ENCODE measurements around the gene RPA3.
A peak's percentile ranks its signal among the peaks of the same experiment; 100 is the strongest.

The RPA3 gene

DNA sequence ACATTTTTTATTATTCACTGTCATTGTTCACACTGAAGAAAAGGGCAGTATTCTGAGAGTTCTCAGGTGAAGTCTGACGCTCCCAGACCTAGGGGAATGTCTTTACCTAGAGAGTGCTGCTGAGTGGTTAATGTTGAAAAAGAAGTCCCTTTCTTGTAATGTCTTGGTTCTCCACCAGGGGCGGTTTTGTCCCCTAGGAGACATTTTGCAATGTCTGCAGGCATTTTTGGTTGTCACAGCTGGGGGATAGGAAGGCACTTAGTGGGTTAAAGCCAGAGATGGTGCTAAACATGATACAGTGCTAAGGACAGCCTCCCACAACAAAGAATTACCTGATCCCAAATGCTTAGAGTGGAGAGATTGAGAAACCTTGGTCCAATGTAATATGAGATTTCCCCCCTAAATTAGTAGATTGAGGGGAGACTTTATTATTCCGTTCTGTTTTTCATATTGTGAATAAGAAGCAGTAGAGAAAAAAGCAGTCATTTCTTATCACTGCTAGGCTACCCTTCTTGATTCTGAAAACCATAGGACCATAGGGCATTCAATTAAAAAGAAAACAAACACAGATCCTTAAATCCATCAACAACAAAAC is 64.7 kb downstream of the RPA3 start:
- DNase-seq (ENCODE audit: low spot score) = no peak

- no peak for DNase-seq (ENCODE audit: low spot score)
Measured at GRCh38 chr7:7652798-7653540, 65.4 kb downstream of the RPA3 start.

DNA sequence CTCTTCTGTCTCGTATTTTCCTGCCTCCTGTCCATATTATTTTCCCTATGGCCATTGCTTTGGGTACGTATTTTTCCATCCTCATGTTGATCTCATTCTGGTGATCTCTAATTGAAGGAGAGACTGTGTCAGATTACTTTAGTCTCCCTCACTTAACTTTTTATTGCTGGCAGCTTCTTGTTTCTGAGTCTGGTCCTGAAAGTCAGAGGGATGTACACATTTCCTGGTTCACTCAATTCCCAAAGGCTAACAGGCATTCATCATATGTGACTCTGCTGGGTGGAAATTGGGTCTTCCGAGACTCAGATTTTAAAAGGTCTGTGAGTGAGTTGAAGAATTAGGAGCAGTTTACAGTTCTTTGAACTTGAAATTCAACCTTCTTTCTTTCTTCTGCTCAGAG is 66.9 kb downstream of the RPA3 start:
- no peak for DNase-seq (ENCODE audit: low spot score)

DNA sequence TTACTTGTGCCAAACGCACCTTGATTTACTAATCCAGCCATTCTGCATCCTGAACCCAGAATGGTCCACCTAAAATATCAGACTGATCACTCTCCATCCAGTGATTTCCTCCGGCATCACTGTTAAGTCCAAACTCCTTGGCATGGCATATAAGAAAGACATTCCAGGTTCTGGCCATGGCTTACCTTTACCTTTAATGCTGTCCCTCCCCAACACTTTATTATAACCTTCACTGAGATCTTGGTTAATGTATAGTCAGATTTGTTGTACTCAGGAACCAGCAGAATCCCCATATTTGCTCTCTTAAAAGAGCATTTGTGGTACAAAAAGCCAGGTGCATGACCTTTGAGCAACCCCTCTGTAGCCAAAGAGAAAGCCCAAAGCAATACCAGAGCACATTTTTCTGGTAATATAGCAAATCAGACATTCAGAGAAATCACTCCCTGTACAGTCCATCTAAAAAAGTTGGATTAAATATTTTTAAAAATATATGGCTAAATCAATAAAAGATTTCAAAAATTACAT is 67.7 kb downstream of the RPA3 start:
- no peak for DNase-seq (ENCODE audit: low spot score)

GRCh38 chr7:7647495-7648036 is 70.8 kb downstream of the RPA3 start:
- no peak for DNase-seq (ENCODE audit: low spot score)

DNA sequence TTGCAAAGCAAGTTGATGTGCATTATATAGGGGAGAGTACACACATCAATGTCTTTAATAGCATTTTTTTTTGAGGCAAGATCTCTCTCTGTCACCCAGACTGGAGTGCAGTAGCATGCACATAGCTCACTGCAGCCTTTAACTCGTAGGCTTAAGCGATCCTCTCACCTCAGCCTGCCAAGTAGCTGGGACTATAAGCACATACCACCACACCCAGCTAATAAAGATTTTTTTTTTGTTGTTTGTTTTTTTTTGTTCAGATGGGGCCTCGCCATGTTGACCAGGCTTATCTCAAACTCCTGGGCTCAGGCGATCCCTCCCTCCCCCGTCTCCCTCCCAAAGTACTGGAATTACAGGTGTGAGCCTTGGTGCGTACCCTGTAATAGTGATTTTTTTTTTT is 76.3 kb downstream of the RPA3 start:
- no peak for DNase-seq (ENCODE audit: low spot score)

DNA sequence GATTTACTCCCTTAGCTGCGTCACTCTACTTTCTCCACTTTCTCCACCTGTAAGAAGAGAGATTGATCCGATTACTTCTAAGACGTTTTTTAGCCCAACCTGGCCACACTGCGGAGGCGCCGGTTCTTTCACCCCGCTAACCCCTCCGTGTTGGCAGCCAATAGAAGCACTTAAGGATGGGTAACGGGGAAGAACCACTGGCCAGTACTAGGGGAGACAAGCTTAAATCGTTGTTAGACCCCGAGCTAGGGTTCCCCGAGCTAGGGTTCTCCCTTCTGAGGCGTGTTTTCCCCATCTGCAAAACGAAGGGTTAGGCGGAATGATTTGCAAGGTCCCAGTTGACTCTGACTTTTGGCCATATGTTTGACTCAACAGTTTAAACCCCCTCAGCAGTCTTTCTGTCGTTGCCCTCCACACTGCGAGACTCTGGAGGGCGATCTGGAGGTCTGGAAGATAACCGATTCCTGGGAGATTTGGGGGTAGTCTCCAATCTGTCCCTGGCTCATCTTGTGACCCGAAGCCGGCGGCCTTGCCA is 77.2 kb downstream of the RPA3 start:
- DNase-seq (ENCODE audit: low spot score) = no peak

DNA sequence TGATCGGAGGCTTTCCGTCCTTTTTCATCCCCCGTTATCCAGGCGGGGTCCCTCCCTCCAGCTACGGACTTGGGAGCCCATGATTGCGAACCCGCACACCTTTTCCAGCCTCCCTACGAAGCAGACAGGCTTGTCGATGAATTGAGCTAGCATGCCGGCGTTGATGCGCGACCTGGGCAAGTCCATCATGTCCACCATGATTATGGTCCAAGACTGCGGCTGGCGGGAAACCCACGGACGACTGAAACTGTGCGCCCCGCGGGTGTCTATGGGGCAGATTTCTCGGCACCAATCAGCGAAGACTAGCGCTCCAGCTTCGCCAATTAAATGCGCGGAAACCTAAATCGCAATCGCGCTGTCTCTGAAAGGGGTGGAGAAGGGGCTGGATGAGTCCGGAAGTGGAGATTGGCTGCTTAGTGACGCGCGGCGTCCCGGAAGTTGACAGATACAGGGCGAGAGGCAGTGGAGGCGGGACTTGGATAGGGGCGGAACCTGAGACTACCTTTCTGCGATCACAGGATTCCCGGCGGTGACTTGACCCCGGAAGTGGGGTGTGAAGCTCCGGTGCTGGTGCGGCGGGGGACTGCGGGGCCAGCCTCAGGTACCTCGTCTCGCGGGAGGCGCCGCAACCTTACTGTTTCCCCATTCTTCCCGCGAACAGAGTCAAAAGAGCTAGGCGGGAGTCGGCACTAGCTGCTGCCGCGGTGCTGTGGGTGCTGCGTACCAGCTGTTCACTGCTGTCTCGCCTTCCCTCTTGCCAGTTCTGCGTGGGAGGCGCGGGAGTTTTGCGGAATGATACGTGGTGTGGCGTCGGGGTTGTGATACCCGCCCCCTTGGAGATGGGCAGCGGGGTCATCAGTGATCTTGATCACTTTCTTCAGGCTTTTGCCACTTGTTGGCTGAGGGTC is 77.9 kb downstream of the RPA3 start, which contains the start of gene UMAD1:
TSS of gene UMAD1 (plus strand) at position 532 of the 908 bp plus-strand sequence. CDS start 32,620 bp downstream, outside the sequence.
- peak; percentile 98 for DNase-seq (ENCODE audit: low spot score)

- DNase-seq (ENCODE audit: low spot score) = no peak
Measured at GRCh38 chr7:7639847-7640220, 78.6 kb downstream of the RPA3 start.

- DNase-seq (ENCODE audit: low spot score) = no peak
Measured at GRCh38 chr7:7639421-7639820, 79.0 kb downstream of the RPA3 start.

- no peak for DNase-seq (ENCODE audit: low spot score)
Measured at GRCh38 chr7:7630626-7631329, 87.6 kb downstream of the RPA3 start.

DNA sequence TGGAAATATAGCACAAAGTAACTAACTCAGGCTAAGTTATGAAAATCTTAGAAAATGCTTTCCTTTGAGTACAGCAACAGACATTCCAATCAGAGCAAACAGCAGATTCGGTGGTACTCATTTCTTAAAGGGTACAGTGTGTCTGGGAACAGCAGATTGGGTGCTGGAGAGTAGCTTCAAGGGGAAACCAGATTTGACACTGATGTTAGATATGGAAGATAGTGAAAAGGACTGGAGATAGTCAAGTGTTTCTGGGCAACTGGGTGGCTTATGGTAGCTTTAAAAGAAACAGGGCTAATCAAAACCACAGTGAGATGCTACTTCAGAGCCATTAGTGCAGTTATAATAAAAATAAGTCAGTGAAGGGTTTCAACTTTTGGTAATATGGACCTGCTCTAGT is 89.9 kb downstream of the RPA3 start:
- DNase-seq (ENCODE audit: low spot score) = no peak

- DNase-seq (ENCODE audit: low spot score) = no peak
Measured at GRCh38 chr7:7620644-7621210, 97.7 kb downstream of the RPA3 start.

DNA sequence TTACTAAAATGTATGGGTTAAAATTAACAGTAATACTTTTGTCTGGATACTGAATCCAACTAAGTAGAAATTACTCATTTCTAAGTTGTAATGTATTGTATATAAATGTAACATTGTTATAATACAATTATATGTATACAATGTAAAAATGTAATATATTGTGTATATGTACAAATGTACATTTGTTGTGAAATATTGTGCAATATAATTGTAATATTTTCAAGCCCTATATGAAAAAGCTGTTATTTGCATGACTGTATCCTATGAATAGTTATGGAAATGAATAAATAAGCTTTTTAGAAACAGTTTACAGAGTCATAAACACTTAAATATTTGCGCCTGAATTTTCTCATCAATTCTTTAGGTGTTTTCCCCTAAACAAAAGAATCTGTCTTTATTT is 98.2 kb downstream of the RPA3 start:
- no peak for DNase-seq (ENCODE audit: low spot score)

DNA sequence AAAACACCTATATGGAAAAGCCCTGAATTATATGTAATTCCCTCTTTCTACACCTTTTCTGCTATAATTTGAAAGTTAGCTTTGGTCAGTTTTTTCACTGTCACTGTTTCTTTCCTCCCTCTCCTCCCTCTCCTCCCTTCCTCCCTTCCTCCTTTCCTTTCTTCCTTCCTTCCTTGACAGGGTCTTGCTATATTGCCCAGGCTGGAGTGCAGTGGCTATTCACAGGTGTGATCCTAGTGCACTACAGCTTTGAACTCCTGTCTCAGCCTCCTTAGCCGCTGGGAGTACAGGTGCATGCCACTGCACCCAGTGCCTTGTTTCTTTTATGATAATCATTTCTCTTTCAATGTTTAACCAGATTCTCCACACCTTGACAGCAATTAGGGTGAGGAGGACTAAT is 100.0 kb downstream of the RPA3 start:
- no peak for DNase-seq (ENCODE audit: low spot score)

DNA sequence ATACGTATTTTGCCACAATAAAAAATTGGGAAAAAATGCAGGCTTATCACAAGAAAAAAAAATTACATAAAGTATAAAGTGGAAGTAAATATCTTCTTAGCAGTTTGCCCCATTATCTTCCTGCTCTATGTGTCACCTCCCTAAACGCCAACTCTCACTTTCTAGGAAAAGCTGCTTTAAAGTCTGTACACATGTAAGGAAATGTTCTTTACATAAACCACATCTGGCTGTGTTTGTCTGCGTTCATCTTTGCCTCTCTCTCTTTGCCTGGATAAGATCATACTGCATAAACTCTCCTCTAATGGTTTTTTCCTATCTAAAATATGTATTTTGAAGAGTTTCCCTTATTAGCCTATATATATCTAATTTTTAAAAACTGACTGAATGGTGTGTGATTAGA is 100.9 kb downstream of the RPA3 start:
- DNase-seq (ENCODE audit: low spot score) = no peak

DNA sequence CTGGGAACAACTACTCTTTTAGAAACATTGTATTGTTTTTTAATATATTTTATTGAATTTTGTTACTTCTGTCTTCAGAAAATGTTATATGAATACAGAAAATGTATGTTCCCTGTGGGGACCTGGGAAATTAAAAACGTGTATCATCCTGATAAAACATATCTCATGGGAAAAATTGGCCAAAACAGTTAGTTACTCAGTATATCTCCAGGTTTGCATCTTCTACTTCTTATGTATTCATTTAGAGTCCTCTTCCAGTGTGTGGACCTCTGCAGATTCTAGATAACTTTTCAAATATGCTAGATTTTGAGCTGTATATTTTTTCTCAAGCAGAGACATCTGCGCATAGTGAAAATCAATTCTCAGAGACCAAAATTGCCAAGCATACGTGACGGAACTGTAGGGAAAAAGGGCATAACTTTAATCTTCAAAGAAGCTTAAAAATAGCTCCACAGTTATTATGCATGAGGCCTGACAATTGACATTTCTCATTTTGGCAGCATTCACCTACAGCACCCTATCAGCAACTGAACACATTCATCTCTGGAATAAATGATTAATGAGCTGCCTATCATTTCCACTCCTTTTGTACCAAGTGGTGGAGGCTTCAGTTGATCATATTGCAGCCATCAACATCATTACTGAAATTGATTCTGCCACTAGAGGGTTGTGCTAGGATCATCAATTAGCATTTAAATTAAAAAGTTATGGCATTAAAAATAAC is 104.2 kb downstream of the RPA3 start:
- DNase-seq (ENCODE audit: low spot score) = no peak

- DNase-seq (ENCODE audit: low spot score) = no peak
Measured at GRCh38 chr7:7613210-7613609, 105.2 kb downstream of the RPA3 start.

DNA sequence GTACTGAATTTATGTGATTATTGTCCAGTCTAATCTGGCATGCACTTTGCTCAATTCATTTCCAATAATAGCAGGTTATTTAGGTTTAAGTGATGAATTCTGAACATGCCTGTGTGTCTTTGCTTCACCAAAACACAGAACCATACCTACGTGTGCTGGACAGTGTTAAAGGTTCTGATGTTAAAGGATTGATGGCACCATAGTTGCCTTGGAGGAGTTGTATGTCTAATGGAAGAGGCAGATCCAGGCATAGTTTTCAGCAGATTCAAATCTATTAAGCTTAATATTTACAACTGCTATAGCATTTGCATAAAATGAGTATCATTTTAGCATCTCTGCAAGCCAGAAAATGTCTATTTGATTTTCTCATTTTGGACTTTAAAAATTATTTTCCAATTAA is 105.9 kb downstream of the RPA3 start:
- no peak for DNase-seq (ENCODE audit: low spot score)

DNA sequence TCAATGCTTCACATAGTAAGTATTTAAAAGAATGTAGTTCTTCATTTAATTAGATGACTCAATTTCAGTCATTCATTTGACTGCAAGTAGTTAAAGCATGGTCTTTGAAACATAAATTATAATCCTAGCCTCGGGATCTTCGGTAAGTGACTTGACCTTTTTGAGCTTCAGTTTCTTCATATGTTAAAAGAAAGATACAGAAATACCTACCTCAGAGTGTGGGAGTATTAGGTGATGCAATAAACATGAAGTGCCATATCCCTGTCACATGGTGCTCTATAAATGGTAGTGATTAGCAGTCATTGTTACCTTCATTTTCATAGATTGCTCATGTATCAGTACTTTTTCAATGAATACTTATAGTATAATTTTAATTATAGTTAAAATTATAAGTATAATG is 109.1 kb downstream of the RPA3 start:
- no peak for DNase-seq (ENCODE audit: low spot score)
